Peyer's patch (tissue), 4 donors: ENCODE measurements around the gene NKD2. TPM values are rescaled to one million over a fixed set of nuclear protein-coding genes. Genes with fewer than 3 reads are reported as not detected.

Experiments
- DNase-seq, 3 donors: peaks; one replicate each; pipeline ENCODE4 v3.0.0-alpha.2; 2017 to 2019
- H3K27ac ChIP-seq, 4 donors: fragments of 200-600 bp; sonication (generic); one replicate each; pipeline ENCODE4 v1.5.1; 2016 to 2019
- H3K27me3 ChIP-seq, 2 donors: fragments of 200-600 bp; sonication (generic); one replicate each; pipeline ENCODE4 v1.5.1; 2019
- H3K36me3 ChIP-seq, 3 donors: fragments of 200-600 bp; sonication (generic); one replicate each; pipeline ENCODE4 v1.5.1; 2016 to 2019
- H3K4me1 ChIP-seq, 4 donors: fragments of 200-600 bp; sonication (generic); one replicate each; pipeline ENCODE4 v1.5.1; 2016 to 2019
- H3K4me3 ChIP-seq, 4 donors: fragments of 200-600 bp; sonication (generic); 1 replicate in 3 of 4; 2 replicates in 1 of 4; pipeline ENCODE4 v1.5.1; 2016 to 2019; ENCODE audit warnings: mild to moderate bottlenecking in 1 of 4
- H3K9me3 ChIP-seq, 4 donors: fragments of 200-600 bp; sonication (generic); one replicate each; pipeline ENCODE4 v1.5.1; 2016 to 2019; ENCODE audit warnings: mild to moderate bottlenecking in 1 of 4
- CTCF ChIP-seq, 6 experiments: fragments of 450-650 bp in 4 of 6; fragments of 200-600 bp in 2 of 6; sonication (generic) in 1 of 6; IDR thresholded peaks; one replicate each; pipeline ENCODE4 v1.5.1; 2017 to 2019; ENCODE audit warnings: antibody characterized with exemption in 6 of 6, mild to moderate bottlenecking in 3 of 6, moderate library complexity in 1 of 6
- POLR2A ChIP-seq, 2 donors: fragments of 450-650 bp; IDR thresholded peaks; one replicate each; pipeline ENCODE4 v1.5.1; 2017; ENCODE audit warnings: antibody characterized with exemption in 2 of 2, mild to moderate bottlenecking in 2 of 2, moderate library complexity in 2 of 2
- total RNA-seq, 4 donors: library from RNA; depleted of rRNA; stranded (reverse); fragments of >200 nt; gene quantifications; one replicate each; pipeline ENCODE4 v1.1.0, GENCODE V29; 2016

NKD2 gene
- total RNA-seq, 4 donors from 2014 or later, result 1.9 to 9.9 (median 3.5) TPM

GRCh38 chr5:1050423-1051365 is 42.1 kb downstream of the NKD2 start:
- Histone ChIP-seq H3K27me3 (no peaks in the 10 kb centered on the region), H3K36me3 (peaks cover 0 to 54% (median 0%) of the 10 kb centered on the region in 3 donors), H3K4me1 (no peaks in the 10 kb centered on the region), H3K9me3 (no peaks in the 10 kb centered on the region), H3K4me3 (no peak overlapping the region), H3K27ac (no peak overlapping the region)
- DNase-seq, result no peak
- TF ChIP-seq CTCF (IDR thresholded peaks at IDR 0.05) (no peak), POLR2A (IDR thresholded peaks at IDR 0.05) (no peak)

- no peak for DNase-seq
Observed at GRCh38 chr5:1051366-1051720, 42.7 kb downstream of the NKD2 start.

DNA sequence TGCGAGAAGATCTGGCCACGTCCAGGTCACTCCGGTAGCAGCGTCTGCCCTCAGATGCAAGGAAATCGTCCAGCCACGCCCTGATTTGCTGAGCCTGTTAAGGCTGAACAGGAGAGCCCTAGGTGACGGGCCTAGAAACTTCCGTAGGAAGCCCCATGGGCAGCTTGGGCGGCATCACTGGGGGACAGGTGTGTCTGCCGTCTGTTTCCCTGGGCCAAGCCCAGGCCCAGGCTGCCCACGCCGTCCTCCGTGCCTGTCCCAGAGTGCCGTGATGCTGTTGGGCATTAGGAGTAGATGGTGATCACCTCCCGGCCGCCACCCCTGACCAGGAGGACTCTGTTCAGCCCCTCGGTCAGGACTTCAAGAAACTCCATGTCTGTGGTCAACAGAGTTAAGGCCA is 43.5 kb downstream of the NKD2 start:
- Histone ChIP-seq H3K36me3 (peaks cover 0 to 68% (median 0%) of the 10 kb centered on the region in 3 donors), H3K4me1 (no peaks in the 10 kb centered on the region), H3K4me3 (no peak overlapping the region), H3K27me3 (no peaks in the 10 kb centered on the region), H3K9me3 (no peaks in the 10 kb centered on the region), H3K27ac (no peak overlapping the region)
- no peak for TF ChIP-seq POLR2A (IDR thresholded peaks at IDR 0.05)
- DNase-seq, result no peak

More at GRCh38 chr5:1051366-1051720, 42.7 kb downstream of the NKD2 start:
- TF ChIP-seq POLR2A (IDR thresholded peaks at IDR 0.05) (no peak), CTCF (IDR thresholded peaks at IDR 0.05) (no peak)
- H3K4me3 ChIP-seq, result no peak overlapping the region
- H3K27me3 ChIP-seq, result no peaks in the 10 kb centered on the region
- H3K9me3 ChIP-seq, result no peaks in the 10 kb centered on the region
- H3K36me3 ChIP-seq, result peaks cover 0 to 61% (median 0%) of the 10 kb centered on the region in 3 donors
- no peaks in the 10 kb centered on the region for H3K4me1 ChIP-seq
- no peak overlapping the region for H3K27ac ChIP-seq

- TF ChIP-seq CTCF (IDR thresholded peaks at IDR 0.05) (no peak), POLR2A (IDR thresholded peaks at IDR 0.05) (no peak)
- no peak for DNase-seq
- Histone ChIP-seq H3K9me3 (no peaks in the 10 kb centered on the region), H3K4me1 (no peaks in the 10 kb centered on the region), H3K27ac (peak overlapping the region in 2 of 4 donors; percentile 9 to 39), H3K4me3 (no peak overlapping the region), H3K27me3 (no peaks in the 10 kb centered on the region), H3K36me3 (peaks cover 0 to 75% (median 0%) of the 10 kb centered on the region in 3 donors)
Observed at GRCh38 chr5:1052641-1053390, 44.2 kb downstream of the NKD2 start.

- Histone ChIP-seq H3K4me3 (no peak overlapping the region), H3K9me3 (no peaks in the 10 kb centered on the region), H3K36me3 (peaks cover 0 to 82% (median 0%) of the 10 kb centered on the region in 3 donors), H3K4me1 (no peaks in the 10 kb centered on the region), H3K27me3 (no peaks in the 10 kb centered on the region), H3K27ac (peak overlapping the region in 2 of 4 donors; percentile 54 to 60)
- TF ChIP-seq POLR2A (IDR thresholded peaks at IDR 0.05) (no peak), CTCF (IDR thresholded peaks at IDR 0.05) (no peak)
- no peak for DNase-seq
Observed at GRCh38 chr5:1053391-1054017, 44.9 kb downstream of the NKD2 start.
